ENCODE measurements around the gene OLIG3.

The OLIG3 gene

DNA sequence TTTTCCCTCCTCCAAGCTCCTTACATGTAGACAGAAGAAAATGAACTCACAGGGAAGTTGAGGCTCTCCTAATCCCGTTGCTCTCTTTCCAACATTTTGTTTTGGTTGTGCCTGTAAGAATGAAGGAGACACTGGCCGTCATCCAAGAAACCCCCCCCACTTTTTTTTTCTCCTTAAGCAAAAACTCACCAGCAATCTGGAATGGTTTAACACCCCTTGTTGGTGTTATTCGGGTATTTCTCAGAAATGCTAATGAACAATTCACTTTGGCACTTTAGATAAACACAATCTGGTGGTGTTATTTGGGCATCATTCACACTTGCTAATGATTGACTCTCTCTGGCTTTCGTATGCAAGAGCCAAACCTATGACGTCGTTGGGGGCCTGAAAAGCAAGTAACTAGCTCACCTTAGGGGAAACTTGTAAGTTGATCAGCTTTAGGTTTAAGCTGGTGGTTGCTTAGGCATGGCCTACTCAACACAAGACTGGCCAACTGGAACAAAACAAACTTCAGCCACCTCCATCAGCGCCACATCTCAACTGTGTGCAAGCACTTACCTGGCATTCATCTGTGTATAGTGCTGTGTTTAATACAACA lies 24.3 kb upstream of the OLIG3 start:
- Histone ChIP-seq H3K36me3 (ENCODE audit: control insufficient read depth in 2 of 2, insufficient read depth in 1 of 2, low read length in 2 of 2) (no peaks in the 10 kb centered on the region), H3K4me1 (ENCODE audit: control insufficient read depth, insufficient read depth, low read length) (no peaks in the 10 kb centered on the region), H3K27ac (ENCODE audit: extremely low read depth, low read depth, low read length) (no peak overlapping the region), H3K9me3 (ENCODE audit: control insufficient read depth, insufficient read depth, low read depth, low read length) (no peaks in the 10 kb centered on the region), H3K4me3 (ENCODE audit: low read depth, low read length) (no peak overlapping the region)
- ChIA-PET POLR2A (no interaction called here), CTCF (interaction anchor here (0.7 kb wide), 1 partner anchor 56 kb away, joined by 4 read pairs; no protein-coding TSS in a partner anchor)
- TF ChIP-seq ZNF335 (tag by site-specific recombination; conservative IDR thresholded peaks at IDR 0.05) = 0 out of 2 replicates have a peak, but pooled peaks have one; percentile 24
- TF ChIP-seq ZNF837 (tag by site-specific recombination; IDR thresholded peaks at IDR 0.05) = no peak
- TF ChIP-seq ATF2 (tag by site-specific recombination; IDR thresholded peaks at IDR 0.05; ENCODE audit: low read depth) = 0 out of 2 replicates have a peak, but pooled peaks have one; percentile 46

GRCh38 chr6:137514418-137514817 lies 20.2 kb upstream of the OLIG3 start:
- Histone ChIP-seq H3K4me1 (ENCODE audit: control insufficient read depth, insufficient read depth, low read length) (no peaks in the 10 kb centered on the region), H3K9me3 (ENCODE audit: control insufficient read depth, insufficient read depth, low read depth, low read length) (no peaks in the 10 kb centered on the region), H3K4me3 (ENCODE audit: low read depth, low read length) (no peak overlapping the region), H3K36me3 (ENCODE audit: control insufficient read depth in 2 of 2, insufficient read depth in 1 of 2, low read length in 2 of 2) (no peaks in the 10 kb centered on the region), H3K27ac (ENCODE audit: extremely low read depth, low read depth, low read length) (no peak overlapping the region)
- TF ChIP-seq ZNF18 (tag by site-specific recombination; IDR thresholded peaks at IDR 0.05) (no peak), ZNF530 (tag by site-specific recombination; IDR thresholded peaks at IDR 0.05; ENCODE audit: low read depth) (no peak), FEZF1 (tag by site-specific recombination; IDR thresholded peaks at IDR 0.05) (no peak), ZXDB (tag by site-specific recombination; IDR thresholded peaks at IDR 0.05) (no peak), KLF16 (tag by site-specific recombination; IDR thresholded peaks at IDR 0.05) (no peak), ZNF621 (tag by site-specific recombination; IDR thresholded peaks at IDR 0.05) (no peak), SP3 (tag by site-specific recombination; IDR thresholded peaks at IDR 0.05) (no peak), ZNF24 (tag by site-specific recombination; IDR thresholded peaks at IDR 0.05) (no peak), REST (tag by site-specific recombination; IDR thresholded peaks at IDR 0.05) (no peak), KLF7 (tag by site-specific recombination; IDR thresholded peaks at IDR 0.05; ENCODE audit: borderline replicate concordance) (no peak), OVOL3 (tag by site-specific recombination; IDR thresholded peaks at IDR 0.05) (no peak), ZNF639 (tag by site-specific recombination; IDR thresholded peaks at IDR 0.05) (no peak), MYNN (tag by site-specific recombination; IDR thresholded peaks at IDR 0.05; ENCODE audit: borderline replicate concordance) (no peak), ZNF560 (tag by site-specific recombination; IDR thresholded peaks at IDR 0.05; ENCODE audit: borderline replicate concordance) (no peak), ZNF132 (tag by site-specific recombination; IDR thresholded peaks at IDR 0.05; ENCODE audit: borderline replicate concordance) (no peak), ZNF580 (tag by site-specific recombination; IDR thresholded peaks at IDR 0.05) (no peak), ELK4 (IDR thresholded peaks at IDR 0.05; ENCODE audit: borderline replicate concordance, low read depth, low read length) (no peak), YY1 (tag by site-specific recombination; IDR thresholded peaks at IDR 0.05) (no peak)
- TF ChIP-seq, protein P1, sequence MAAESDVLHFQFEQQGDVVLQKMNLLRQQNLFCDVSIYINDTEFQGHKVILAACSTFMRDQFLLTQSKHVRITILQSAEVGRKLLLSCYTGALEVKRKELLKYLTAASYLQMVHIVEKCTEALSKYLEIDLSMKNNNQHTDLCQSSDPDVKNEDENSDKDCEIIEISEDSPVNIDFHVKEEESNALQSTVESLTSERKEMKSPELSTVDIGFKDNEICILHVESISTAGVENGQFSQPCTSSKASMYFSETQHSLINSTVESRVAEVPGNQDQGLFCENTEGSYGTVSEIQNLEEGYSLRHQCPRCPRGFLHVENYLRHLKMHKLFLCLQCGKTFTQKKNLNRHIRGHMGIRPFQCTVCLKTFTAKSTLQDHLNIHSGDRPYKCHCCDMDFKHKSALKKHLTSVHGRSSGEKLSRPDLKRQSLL (tag by site-specific recombination; IDR thresholded peaks at IDR 0.05) = no peak
- CTCF ChIA-PET = no interaction called here
- POLR2A ChIA-PET = no interaction called here

Measured in HEK293 (cell line).